Measurements from ENCODE around the gene ZBTB20.

Gene ZBTB20

GRCh38 chr3:114660124-114660523, 487.0 kb downstream of the ZBTB20 start:
- no peak for DNase-seq

GRCh38 chr3:114659109-114660061, 487.7 kb downstream of the ZBTB20 start:
- no peak for DNase-seq

GRCh38 chr3:114651555-114651954, 495.5 kb downstream of the ZBTB20 start:
- DNase-seq = no peak

GRCh38 chr3:114650808-114651207, 496.3 kb downstream of the ZBTB20 start:
- DNase-seq = no peak

GRCh38 chr3:114649331-114649730, 497.8 kb downstream of the ZBTB20 start:
- DNase-seq = no peak

GRCh38 chr3:114646526-114646925, 500.6 kb downstream of the ZBTB20 start:
- no peak for DNase-seq

GRCh38 chr3:114645392-114645791, 501.7 kb downstream of the ZBTB20 start:
- no peak for DNase-seq

- no peak for DNase-seq
These were observed 502.7 kb downstream of the ZBTB20 start for GRCh38 chr3:114644367-114644766.

GRCh38 chr3:114642951-114643741, 503.9 kb downstream of the ZBTB20 start:
- DNase-seq = no peak

GRCh38 chr3:114640126-114640525, 507.0 kb downstream of the ZBTB20 start:
- no peak for DNase-seq

GRCh38 chr3:114639171-114639570, 507.9 kb downstream of the ZBTB20 start:
- DNase-seq = no peak

- DNase-seq = no peak
These were observed 511.2 kb downstream of the ZBTB20 start for GRCh38 chr3:114635878-114636277.

- no peak for DNase-seq
These were observed 512.5 kb downstream of the ZBTB20 start for GRCh38 chr3:114634635-114635034.

GRCh38 chr3:114632757-114633424, 514.2 kb downstream of the ZBTB20 start:
- DNase-seq = no peak

- DNase-seq = no peak
These were observed 519.3 kb downstream of the ZBTB20 start for GRCh38 chr3:114627770-114628169.

- no peak for DNase-seq
These were observed 520.3 kb downstream of the ZBTB20 start for GRCh38 chr3:114626751-114627150.

GRCh38 chr3:114624571-114625181, 522.4 kb downstream of the ZBTB20 start:
- no peak for DNase-seq

GRCh38 chr3:114624047-114624445, 523.0 kb downstream of the ZBTB20 start:
- DNase-seq = no peak

- DNase-seq = no peak
These were observed 523.6 kb downstream of the ZBTB20 start for GRCh38 chr3:114623420-114624046.

GRCh38 chr3:114622001-114622400, 525.1 kb downstream of the ZBTB20 start:
- no peak for DNase-seq

- no peak for DNase-seq
These were observed 527.3 kb downstream of the ZBTB20 start for GRCh38 chr3:114619771-114620170.

- DNase-seq = no peak
These were observed 531.5 kb downstream of the ZBTB20 start for GRCh38 chr3:114615523-114616085.

Measured in retina (tissue), 1 donor.